ENCODE results near the gene TEX19.

TEX19 gene

GRCh38 chr17:82358465-82359350 lies at the start of gene TEX19:
TEX19 (plus strand) TSS chr17:82359247; CDS start chr17:82362151, 2,904 bp downstream.
- DNase-seq (ENCODE audit: low spot score): no peak

GRCh38 chr17:82309656-82310570 lies 49.1 kb upstream of the TEX19 start:
- DNase-seq (ENCODE audit: low spot score): no peak

- DNase-seq (ENCODE audit: low spot score): no peak
Measured at GRCh38 chr17:82310877-82311276, 48.2 kb upstream of the TEX19 start.

- DNase-seq (ENCODE audit: low spot score): no peak
Measured at GRCh38 chr17:82311971-82312370, 47.1 kb upstream of the TEX19 start.

- no peak for DNase-seq (ENCODE audit: low spot score)
Measured at GRCh38 chr17:82313195-82314011, 45.6 kb upstream of the TEX19 start.

- no peak for DNase-seq (ENCODE audit: low spot score)
Measured at GRCh38 chr17:82314012-82314726, 44.9 kb upstream of the TEX19 start.

GRCh38 chr17:82314727-82315605 lies 44.1 kb upstream of the TEX19 start:
- DNase-seq (ENCODE audit: low spot score): no peak

GRCh38 chr17:82315703-82316358 lies 43.2 kb upstream of the TEX19 start:
- no peak for DNase-seq (ENCODE audit: low spot score)

- no peak for DNase-seq (ENCODE audit: low spot score)
Measured at GRCh38 chr17:82316651-82317393, 42.2 kb upstream of the TEX19 start.

GRCh38 chr17:82317394-82318168 lies 41.5 kb upstream of the TEX19 start, which contains the start of gene CD7:
CD7 (minus strand) TSS chr17:82317608; CDS start chr17:82317495, 113 bp downstream.
- no peak for DNase-seq (ENCODE audit: low spot score)

GRCh38 chr17:82318169-82318498 lies 40.9 kb upstream of the TEX19 start:
- no peak for DNase-seq (ENCODE audit: low spot score)

GRCh38 chr17:82318772-82319606 lies 40.1 kb upstream of the TEX19 start:
- no peak for DNase-seq (ENCODE audit: low spot score)

GRCh38 chr17:82319619-82320062 lies 39.4 kb upstream of the TEX19 start:
- DNase-seq (ENCODE audit: low spot score): no peak

- DNase-seq (ENCODE audit: low spot score): no peak
Measured at GRCh38 chr17:82320140-82320840, 38.8 kb upstream of the TEX19 start.

GRCh38 chr17:82320956-82321927 lies 37.8 kb upstream of the TEX19 start:
- DNase-seq (ENCODE audit: low spot score): no peak

Measured in AG08395 (cell line).